Mammary epithelial cell (primary cell): Measurements from ENCODE around the gene MARCO.

Experiments used
- CTCF ChIP-seq, 2 donors: IDR thresholded peaks in 1 of 2; conservative IDR thresholded peaks in 1 of 2; 2 replicates each; pipeline ENCODE4 v1.5.1; 2011 to 2012; ENCODE audit warnings: inconsistent platforms in 2 of 2, low read length in 2 of 2, mild to moderate bottlenecking in 2 of 2, control low read depth in 1 of 2, low read depth in 1 of 2; ENCODE audit not compliant: insufficient read depth in 1 of 2; ENCODE audit errors: extremely low read depth in 1 of 2
- EZH2 ChIP-seq: IDR thresholded peaks from 2 replicates; pipeline ENCODE4 v1.6.1; 2012; ENCODE audit warnings: low read length, inconsistent platforms, borderline replicate concordance

- no peak for TF ChIP-seq CTCF (conservative IDR thresholded peaks at IDR 0.05 in 1 of 2, IDR thresholded peaks at IDR 0.05 in 1 of 2; ENCODE audit: extremely low read depth in 1 of 2, insufficient read depth in 1 of 2, low read depth in 1 of 2, low read length in 2 of 2)
- TF ChIP-seq EZH2, result no peak
Measured at GRCh38 chr2:118989481-118989880, 47.5 kb downstream of the MARCO start.
